HG03039 (cell line): ENCODE results near the gene VWA8.

Experiments used
- ATAC-seq: cut with Tn5 transposase; IDR thresholded peaks from one replicate; pipeline ENCODE4 v1.9.1; 2021; ENCODE audit warnings: mild to moderate bottlenecking, moderate library complexity; ENCODE audit not compliant: unreplicated experiment

The VWA8 gene

DNA sequence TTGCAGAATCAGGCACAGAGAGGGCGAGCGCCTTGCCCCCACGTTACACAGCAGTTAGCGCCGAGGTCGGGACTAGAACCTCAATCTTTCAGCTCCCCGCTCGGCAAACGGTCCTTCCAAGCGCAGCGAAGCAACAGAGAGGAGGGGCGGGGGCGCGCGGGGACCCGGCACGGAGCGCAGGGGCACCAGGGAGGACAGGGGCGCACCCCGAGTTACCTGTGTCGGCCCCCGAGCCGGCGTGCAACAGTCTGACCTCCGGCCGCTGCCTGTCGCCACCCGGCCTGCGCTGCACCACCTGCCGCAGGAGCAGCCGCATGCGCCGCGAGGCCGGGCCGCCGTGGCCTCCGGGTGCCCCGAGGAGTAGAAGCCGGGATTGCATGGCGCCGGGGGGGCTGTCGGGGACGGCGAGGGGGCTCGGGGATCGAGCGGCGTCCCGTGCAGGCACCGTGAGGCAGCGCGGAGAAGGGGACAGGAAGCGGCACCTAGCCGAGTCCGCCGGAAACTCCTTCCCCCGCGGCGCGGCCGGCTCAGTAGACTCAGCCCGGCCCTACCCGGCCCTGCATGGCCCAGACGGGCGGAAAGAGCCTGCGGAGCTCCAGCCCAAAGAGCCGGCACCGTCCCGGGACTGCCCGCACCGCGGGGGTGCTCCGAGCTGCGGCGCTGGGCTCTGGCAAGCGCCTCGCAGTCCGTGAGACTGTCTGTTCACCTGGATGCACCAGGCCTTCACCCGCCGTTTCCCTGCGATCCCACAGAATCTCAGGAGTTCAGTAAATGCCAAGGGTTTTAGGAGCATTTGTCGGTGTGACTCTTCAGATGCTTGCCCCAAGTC lies at the start of gene VWA8:
VWA8 (minus strand) TSS at position 473 of the 829 bp plus-strand sequence; CDS start at position 379, 94 bp downstream.
- ATAC-seq, result peak; percentile 80

- ATAC-seq, result no peak
These were observed 48.1 kb upstream of the VWA8 start for GRCh38 chr13:42009057-42009456.

GRCh38 chr13:42007844-42008243 lies 46.9 kb upstream of the VWA8 start:
- ATAC-seq, result no peak

DNA sequence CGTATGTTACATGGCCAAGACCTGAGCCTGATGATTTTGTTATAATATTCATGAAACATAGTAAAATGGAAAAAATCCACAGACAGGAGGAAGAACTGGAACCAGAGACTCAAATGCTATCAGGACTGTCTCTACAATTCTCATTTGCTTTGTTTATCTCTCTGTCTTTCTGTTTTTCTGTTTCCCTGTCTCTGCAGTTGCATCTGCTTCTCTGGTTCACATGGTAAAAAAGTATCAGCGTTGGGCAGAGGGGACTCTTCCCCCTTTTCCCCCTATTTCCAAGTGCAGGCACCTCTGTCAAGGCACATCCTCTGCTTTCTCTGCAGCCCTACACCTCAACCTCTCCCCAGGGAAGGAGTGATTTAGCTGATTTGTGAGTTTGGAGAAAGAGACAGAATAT lies 41.2 kb upstream of the VWA8 start:
- no peak for ATAC-seq

DNA sequence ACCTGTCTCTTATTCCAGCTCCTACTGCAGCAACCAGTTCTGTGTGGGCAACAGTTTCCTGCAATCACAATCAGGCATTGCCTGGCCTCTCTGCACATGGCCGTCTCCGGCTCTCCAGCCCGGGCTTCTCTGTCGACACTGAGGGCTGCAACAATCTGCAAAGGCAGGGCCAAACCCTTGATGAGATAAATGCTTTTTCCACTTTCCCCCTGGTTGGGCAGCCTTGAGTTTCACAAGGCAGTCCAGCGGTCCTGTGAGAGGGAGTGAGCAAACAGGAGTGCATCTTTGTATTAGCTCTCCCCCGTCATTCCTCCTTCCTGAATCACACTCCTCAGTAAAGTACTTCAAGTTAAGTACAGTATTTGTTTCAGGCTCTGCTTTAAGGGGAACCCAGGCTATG lies 40.7 kb upstream of the VWA8 start:
- ATAC-seq, result no peak

- no peak for ATAC-seq
These were observed 39.9 kb upstream of the VWA8 start for GRCh38 chr13:42000846-42001245.

GRCh38 chr13:41997396-41997795 lies 36.5 kb upstream of the VWA8 start:
- ATAC-seq, result no peak

DNA sequence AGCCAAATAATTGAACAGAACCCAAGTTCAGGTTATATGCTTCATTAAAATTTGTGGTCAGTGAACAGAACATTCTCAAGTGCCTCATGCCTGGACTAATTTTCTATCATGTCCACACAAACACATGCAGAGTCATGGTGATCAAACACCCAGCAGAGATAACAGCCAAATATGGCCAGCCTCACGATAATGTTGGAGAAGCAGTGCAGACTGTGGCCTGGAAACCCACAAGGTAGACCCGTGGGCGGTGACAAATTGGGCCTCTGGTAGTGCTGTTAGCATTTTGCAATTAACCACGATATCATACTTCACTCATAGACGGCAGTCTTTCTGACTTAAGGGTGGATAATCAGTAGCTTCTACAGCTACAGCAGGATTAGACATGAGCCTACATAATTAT lies 35.0 kb upstream of the VWA8 start:
- ATAC-seq, result no peak

GRCh38 chr13:41995336-41995735 lies 34.4 kb upstream of the VWA8 start:
- no peak for ATAC-seq

- ATAC-seq, result no peak
These were observed 33.8 kb upstream of the VWA8 start for GRCh38 chr13:41994696-41995095.

DNA sequence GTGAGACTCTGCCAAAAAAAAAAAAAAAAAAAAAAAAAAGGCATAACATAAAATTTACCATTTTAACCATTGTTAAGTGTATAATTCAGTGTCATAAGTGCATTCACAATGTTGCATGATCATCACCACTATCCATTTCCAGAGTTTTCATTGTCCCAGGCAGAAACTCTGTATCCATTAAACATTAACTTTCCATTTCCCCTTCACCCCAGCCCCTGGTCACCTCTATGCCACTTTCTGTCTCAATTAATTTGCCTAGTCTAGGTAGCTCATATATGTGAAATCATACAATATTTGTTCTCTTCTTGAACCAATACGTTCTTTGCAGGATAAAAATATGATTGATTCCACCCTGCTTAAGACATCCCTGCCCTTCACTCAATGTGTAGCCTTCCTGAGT lies 31.0 kb upstream of the VWA8 start:
- no peak for ATAC-seq

- no peak for ATAC-seq
These were observed 27.3 kb upstream of the VWA8 start for GRCh38 chr13:41988244-41988643.

GRCh38 chr13:41985788-41986508 lies 25.0 kb upstream of the VWA8 start:
- no peak for ATAC-seq

GRCh38 chr13:41981951-41982715 lies 21.2 kb upstream of the VWA8 start:
- no peak for ATAC-seq

DNA sequence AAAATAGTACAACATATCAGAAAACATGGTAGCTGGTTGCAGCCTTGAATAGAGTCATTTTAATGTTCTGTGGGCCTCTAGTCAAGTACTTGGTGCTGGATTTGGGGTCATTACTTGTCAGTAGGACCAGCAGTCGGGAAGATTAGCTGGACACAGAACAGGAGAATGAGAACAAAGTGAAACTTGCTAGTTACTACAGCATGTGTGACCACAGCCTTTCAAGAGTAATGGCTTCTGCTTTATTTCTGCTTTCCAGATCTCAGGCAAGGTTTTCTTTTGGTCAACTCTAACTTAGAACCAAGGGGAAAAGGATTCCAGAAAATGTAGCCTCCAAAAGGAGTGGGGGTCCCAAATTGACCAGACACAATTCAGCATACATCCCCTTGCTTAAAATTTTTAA lies 17.1 kb upstream of the VWA8 start:
- ATAC-seq, result no peak

DNA sequence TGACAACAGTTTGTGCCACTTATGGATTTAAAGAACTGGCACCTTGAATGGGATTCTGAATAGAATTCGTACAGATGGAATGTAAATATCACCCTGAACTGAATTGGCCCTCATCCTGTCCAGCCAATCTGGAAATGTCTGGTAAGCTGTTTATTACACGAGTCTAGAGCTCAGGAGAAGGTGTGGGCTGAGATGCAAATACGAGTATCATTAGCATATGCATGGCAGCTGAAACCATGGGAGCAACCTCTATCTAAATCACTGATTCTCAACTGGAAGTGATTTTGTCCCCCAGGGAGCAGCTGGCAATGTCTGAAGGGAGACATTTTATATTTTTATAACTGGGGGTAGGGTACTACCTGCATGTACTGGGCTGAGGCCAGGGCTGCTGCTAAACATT lies 15.6 kb upstream of the VWA8 start:
- no peak for ATAC-seq

DNA sequence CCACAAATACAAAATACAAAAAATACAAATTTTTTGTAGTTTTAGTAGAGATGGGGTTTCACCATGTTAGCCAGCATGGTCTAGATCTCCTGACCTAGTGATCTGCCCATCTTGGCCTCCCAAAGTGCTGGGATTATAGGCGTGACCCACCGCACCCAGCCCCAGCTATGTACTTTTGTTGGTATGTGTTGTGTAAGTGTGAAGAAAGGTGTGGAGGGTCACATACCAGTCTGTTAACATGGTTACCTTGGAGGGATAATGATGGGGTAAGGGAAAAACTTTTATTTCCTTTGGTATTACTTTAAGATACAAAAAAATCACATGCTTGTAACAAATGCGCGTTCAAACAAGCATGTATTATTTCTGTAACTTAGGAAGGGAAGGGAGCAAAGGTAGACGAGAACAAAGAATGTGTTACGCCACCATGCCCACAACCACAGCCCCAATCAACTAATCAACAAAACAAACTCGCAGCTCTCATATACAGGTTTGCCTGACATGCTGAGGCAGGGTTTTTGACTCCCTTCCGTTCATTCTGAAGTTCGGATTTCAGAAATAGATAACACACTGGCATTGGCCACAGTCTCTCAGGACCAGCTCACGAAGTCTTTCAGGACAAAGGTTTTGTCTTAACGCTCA lies 13.5 kb upstream of the VWA8 start:
- ATAC-seq, result no peak

- no peak for ATAC-seq
These were observed 12.4 kb upstream of the VWA8 start for GRCh38 chr13:41973247-41973741.

DNA sequence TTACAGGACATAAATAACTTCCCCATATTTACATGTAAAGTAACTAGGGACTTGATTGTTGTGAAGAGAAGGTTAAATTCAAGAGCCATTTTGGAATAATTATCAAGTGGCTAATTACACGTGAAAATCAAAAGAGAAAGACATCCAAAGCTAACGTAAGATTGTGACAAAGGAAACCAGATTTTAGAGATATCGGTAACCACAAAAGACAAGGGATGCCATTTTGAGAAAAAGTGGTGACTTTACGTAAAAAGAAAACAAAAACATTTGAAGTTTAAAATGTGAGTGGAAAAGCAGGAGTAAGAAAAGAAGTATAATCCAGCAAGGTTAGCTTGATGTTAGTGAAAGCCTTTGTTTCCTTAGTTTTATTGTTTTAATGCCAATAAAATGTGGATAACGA lies 10.9 kb upstream of the VWA8 start:
- ATAC-seq, result no peak

DNA sequence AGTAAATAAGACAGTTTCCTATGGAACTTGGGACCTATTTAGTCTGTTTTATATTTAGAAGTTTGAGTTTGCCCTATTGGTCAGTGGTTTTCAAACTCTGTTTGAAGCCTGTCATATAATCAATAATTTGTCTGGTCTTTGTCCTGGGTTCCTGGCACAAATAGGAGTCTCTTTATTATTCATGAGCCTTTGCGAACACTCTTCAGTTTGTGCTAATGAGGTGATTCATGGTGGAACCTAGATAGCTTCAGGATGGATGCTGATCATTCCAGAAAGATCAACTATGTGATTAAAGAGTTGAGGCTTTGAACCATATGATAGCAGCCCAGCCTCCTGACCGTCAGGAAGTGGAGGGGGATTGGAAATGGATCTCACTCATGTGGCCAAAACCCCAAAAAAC lies 10.0 kb upstream of the VWA8 start:
- ATAC-seq, result no peak

DNA sequence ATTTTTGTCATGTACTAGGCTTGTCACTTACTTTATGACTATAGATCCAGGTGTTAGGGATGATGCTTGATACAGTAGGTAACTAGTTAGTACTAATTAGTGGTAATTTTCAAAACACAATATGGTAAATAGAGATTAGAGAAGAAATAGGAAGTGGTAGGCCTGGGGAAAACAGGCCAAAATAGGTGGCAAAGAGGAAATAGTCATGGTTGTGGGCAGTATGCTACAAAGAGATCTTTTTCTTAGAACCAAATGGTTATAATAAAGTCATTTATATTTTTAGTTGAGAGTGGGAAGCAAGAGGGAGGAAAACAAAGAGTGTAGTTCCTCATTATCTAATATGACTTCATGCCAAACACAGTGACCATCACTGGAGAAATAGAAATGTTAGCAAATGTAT lies 9.1 kb upstream of the VWA8 start:
- no peak for ATAC-seq
